ENCODE results near the gene PPME1. TPM values are rescaled to one million over a fixed set of nuclear protein-coding genes. Genes with fewer than 3 reads are reported as not detected.

The PPME1 gene
- total RNA-seq, 1 experiment from 2014 or later = 66.2 TPM

DNA sequence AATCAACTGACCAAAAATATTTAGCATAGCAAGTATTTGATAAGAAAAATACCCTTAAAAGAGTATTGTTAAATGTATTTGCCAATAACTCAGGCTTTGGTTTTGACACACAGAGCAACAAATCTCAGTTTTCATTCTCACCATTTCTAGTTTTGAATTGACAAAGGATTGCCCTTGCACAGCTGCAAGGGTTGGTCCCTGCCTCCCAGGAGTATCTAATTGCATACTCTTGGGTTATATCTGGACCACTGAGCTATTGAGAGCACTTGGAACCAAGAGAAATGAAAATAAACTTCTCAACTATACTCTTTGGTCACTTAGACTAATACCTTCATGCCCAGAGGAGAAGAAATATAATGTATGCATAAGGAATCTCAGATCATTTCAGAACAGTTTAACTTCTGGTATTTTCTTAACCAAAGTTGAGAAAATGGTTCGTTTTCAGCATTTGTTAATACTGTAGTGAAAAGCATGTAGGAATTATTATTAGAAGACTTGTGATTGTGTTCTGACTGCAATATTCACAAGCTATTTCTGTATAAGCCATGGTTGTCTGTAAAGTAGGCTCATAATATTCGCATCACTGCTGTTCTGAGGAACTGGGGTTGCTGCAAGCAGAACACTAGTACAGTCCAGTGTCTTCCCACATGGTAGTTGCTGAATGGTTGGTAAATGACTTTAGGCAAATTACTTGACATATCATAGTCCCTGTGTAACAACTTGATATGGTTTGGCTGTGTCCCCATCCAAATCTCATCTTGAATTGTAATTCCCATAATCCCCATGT, 8.2 kb upstream of the PPME1 start:
- Histone ChIP-seq H4K20me1 (ENCODE audit: low read length) (no peaks in the 10 kb centered on the region), H3K27ac (ENCODE audit: low read length) (no peak overlapping the region), H3K4me1 (ENCODE audit: insufficient read depth, low read length) (peaks cover 7% of the 10 kb centered on the region; the same call in 1 of the 2 replicates), H3K27me3 (ENCODE audit: low read length) (no peaks in the 10 kb centered on the region), H2AFZ (ENCODE audit: low read length) (no peak overlapping the region), H3K9me3 (ENCODE audit: low read length) (no peaks in the 10 kb centered on the region), H3K9me2 (replicated peaks; ENCODE audit: low read length) (no peaks in the 10 kb centered on the region), H3F3A (ENCODE audit: low read length, unreplicated experiment) (no peaks in the 10 kb centered on the region), H3K4me2 (ENCODE audit: low read length) (no peak overlapping the region), H3K9ac (ENCODE audit: low read length) (no peak overlapping the region), H3K4me3 (ENCODE audit: low read length) (no peak overlapping the region), H3K79me2 (ENCODE audit: low read length) (peaks cover 16% of the 10 kb centered on the region), H3K36me3 (ENCODE audit: low read depth, low read length) (peaks cover 33% of the 10 kb centered on the region)
- CTCF ChIA-PET = interaction anchor here (1.5 kb wide), 1 partner anchor 8 kb away, joined by 5 read pairs; the partner anchor contains the start of genes C2CD3 and PPME1
- TF ChIP-seq, protein P1, sequence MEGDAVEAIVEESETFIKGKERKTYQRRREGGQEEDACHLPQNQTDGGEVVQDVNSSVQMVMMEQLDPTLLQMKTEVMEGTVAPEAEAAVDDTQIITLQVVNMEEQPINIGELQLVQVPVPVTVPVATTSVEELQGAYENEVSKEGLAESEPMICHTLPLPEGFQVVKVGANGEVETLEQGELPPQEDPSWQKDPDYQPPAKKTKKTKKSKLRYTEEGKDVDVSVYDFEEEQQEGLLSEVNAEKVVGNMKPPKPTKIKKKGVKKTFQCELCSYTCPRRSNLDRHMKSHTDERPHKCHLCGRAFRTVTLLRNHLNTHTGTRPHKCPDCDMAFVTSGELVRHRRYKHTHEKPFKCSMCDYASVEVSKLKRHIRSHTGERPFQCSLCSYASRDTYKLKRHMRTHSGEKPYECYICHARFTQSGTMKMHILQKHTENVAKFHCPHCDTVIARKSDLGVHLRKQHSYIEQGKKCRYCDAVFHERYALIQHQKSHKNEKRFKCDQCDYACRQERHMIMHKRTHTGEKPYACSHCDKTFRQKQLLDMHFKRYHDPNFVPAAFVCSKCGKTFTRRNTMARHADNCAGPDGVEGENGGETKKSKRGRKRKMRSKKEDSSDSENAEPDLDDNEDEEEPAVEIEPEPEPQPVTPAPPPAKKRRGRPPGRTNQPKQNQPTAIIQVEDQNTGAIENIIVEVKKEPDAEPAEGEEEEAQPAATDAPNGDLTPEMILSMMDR (conservative IDR thresholded peaks at IDR 0.05; ENCODE audit: low read depth, low read length) = no peak
- TF ChIP-seq EZH2phosphoT487 (IDR thresholded peaks at IDR 0.05; ENCODE audit: borderline replicate concordance, low read length) = no peak
- no peak for TF ChIP-seq EZH2 (IDR thresholded peaks at IDR 0.05; ENCODE audit: low read length, unreplicated experiment)
- ATAC-seq (no peak), DNase-seq (no peak)
- intact Hi-C loops (cut with micrococcal nuclease) = no loop called here
- POLR2A ChIA-PET (ENCODE audit: unreplicated experiment) = no interaction called here
- no TSS peak for BruUV-seq (replicated peaks)

DNA sequence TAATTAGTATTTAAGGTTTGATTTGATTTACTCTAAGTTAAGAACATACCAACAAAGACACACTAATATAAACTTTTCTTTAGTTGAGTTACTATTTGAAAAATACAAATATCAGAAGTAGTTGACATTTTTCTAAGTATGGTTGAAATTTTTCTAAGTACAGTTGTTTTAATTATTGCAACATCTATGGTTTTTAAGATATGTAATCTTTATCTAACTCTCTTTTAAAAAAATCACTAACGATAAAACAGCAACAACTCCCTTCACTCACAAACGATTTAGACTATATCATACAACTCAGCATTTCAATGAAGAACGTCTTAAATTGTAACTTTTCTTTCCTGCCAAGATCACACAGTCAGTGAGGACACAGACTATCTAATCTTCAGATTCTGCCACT, 2.3 kb upstream of the PPME1 start:
- H2AFZ ChIP-seq (ENCODE audit: low read length) = no peak overlapping the region
- TF ChIP-seq, protein P1 (conservative IDR thresholded peaks at IDR 0.05; ENCODE audit: low read depth, low read length) = no peak
- TF ChIP-seq EZH2phosphoT487 (IDR thresholded peaks at IDR 0.05; ENCODE audit: borderline replicate concordance, low read length) (no peak), EZH2 (IDR thresholded peaks at IDR 0.05; ENCODE audit: low read length, unreplicated experiment) (no peak)
- H3K79me2 ChIP-seq (ENCODE audit: low read length) = peaks cover 58% of the 10 kb centered on the region
- H3K4me3 ChIP-seq (ENCODE audit: low read length) = peak overlapping the region; percentile 87
- 0 out of 2 replicates have a peak, but pooled peaks cover 2% of the 10 kb centered on the region for H4K20me1 ChIP-seq (ENCODE audit: low read length)
- ChIA-PET CTCF (no interaction called here), POLR2A (ENCODE audit: unreplicated experiment) (no interaction called here)
- intact Hi-C loops (cut with micrococcal nuclease) = no loop called here
- peaks cover 32% of the 10 kb centered on the region for H3K4me1 ChIP-seq (ENCODE audit: insufficient read depth, low read length)
- H3K9me3 ChIP-seq (ENCODE audit: low read length) = no peaks in the 10 kb centered on the region
- no peaks in the 10 kb centered on the region for H3K9me2 ChIP-seq (replicated peaks; ENCODE audit: low read length)
- BruUV-seq (replicated peaks) = no TSS peak
- H3F3A ChIP-seq (ENCODE audit: low read length, unreplicated experiment) = no peaks in the 10 kb centered on the region
- H3K4me2 ChIP-seq (ENCODE audit: low read length) = peak overlapping the region; percentile 92
- peaks cover 26% of the 10 kb centered on the region for H3K36me3 ChIP-seq (ENCODE audit: low read depth, low read length)
- no peaks in the 10 kb centered on the region for H3K27me3 ChIP-seq (ENCODE audit: low read length)
- DNase-seq (no peak), ATAC-seq (no peak)
- H3K9ac ChIP-seq (ENCODE audit: low read length) = peak overlapping the region; percentile 78; the same call in 1 of the 2 replicates
- H3K27ac ChIP-seq (ENCODE audit: low read length) = no peak overlapping the region

All from PC-3 (cell line).